B cell (primary cell): ENCODE measurements around the gene ABHD16A. TPM values are rescaled to one million over a fixed set of nuclear protein-coding genes. Genes with fewer than 3 reads are reported as not detected.

Experiments
- ATAC-seq: fragments of 200-7000 bp; cut with Tn5 transposase; one replicate; pipeline ENCODE4 v1.10.0; 2021; ENCODE audit warnings: low read depth, mild to moderate bottlenecking, moderate number of reproducible peaks, moderate library complexity
- CTCF ChIA-PET: fragments of 350-600 bp; sonication (Branson Sonifier 250); formaldehyde crosslinking; loops from one replicate; lab custom pipeline; 2021; ENCODE audit warnings: antibody characterized with exemption, inconsistent platforms; lab: Charles Lee
- POLR2A ChIA-PET: fragments of 350-600 bp; sonication (Branson Sonifier 250); formaldehyde crosslinking; loops from one replicate; lab custom pipeline; 2021; ENCODE audit warnings: antibody characterized with exemption; lab: Charles Lee
- DNase-seq: peaks from one replicate; pipeline ENCODE4 v3.0.0; 2013
- H2AFZ ChIP-seq: 2 replicates; pipeline ENCODE4 v1.6.1; 2012; ENCODE audit warnings: mild to moderate bottlenecking, low read depth, low read length; ENCODE audit not compliant: insufficient read depth, poor library complexity, severe bottlenecking
- H3K27ac ChIP-seq, 2 donors: 1 replicate in 1 of 2; 2 replicates in 1 of 2; pipeline ENCODE4 v1.5.1; 2012 to 2013; ENCODE audit warnings: low read length in 2 of 2, mild to moderate bottlenecking in 2 of 2, moderate library complexity in 1 of 2
- H3K27me3 ChIP-seq, 4 experiments: fragments of 200-600 bp in 1 of 4; sonication (generic) in 1 of 4; replicated peaks in 1 of 4; 1 replicate in 2 of 4; 2 replicates in 2 of 4; pipeline versions ENCODE4 v1.6.1 to v1.7.0; 2013 to 2016; ENCODE audit warnings: low read length in 3 of 4, mild to moderate bottlenecking in 2 of 4, mixed read lengths in 1 of 4, moderate library complexity in 1 of 4; ENCODE audit not compliant: insufficient read depth in 4 of 4, control insufficient read depth in 3 of 4; ENCODE audit errors: control extremely low read depth in 1 of 4
- H3K36me3 ChIP-seq, 2 experiments: replicated peaks in 1 of 2; 1 replicate in 1 of 2; 2 replicates in 1 of 2; pipeline versions ENCODE4 v1.6.1 to v1.7.1; 2013; ENCODE audit warnings: low read length in 1 of 2; ENCODE audit not compliant: insufficient read depth in 2 of 2, control insufficient read depth in 1 of 2; ENCODE audit errors: control extremely low read depth in 1 of 2, extremely low read depth in 1 of 2
- H3K4me1 ChIP-seq, 2 donors: fragments of 200-600 bp in 1 of 2; sonication (generic) in 1 of 2; 1 replicate in 1 of 2; 2 replicates in 1 of 2; pipeline versions ENCODE4 v1.5.1 to v1.6.1; 2013 to 2017; ENCODE audit warnings: low read length in 2 of 2; ENCODE audit not compliant: control insufficient read depth in 2 of 2, insufficient read depth in 2 of 2
- H3K4me2 ChIP-seq: replicated peaks from 2 replicates; pipeline ENCODE3; 2012; ENCODE audit warnings: mild to moderate bottlenecking, low read depth, low read length; ENCODE audit not compliant: poor library complexity, severe bottlenecking
- H3K4me3 ChIP-seq, 5 experiments: fragments of 200-600 bp in 1 of 5; sonication (generic) in 1 of 5; 1 replicate in 3 of 5; 2 replicates in 2 of 5; pipeline versions ENCODE4 v1.5.1 to v1.7.0; 2011 to 2016; ENCODE audit warnings: low read length in 4 of 5, mild to moderate bottlenecking in 4 of 5, low read depth in 2 of 5, control low read depth in 1 of 5, moderate library complexity in 1 of 5; ENCODE audit not compliant: insufficient read depth in 1 of 5; ENCODE audit errors: control extremely low read depth in 1 of 5, extremely low read depth in 1 of 5
- H3K79me2 ChIP-seq: fragments of 200-600 bp; sonication (generic); one replicate; pipeline ENCODE4 v1.6.0; 2016; ENCODE audit warnings: low read length; ENCODE audit not compliant: control insufficient read depth, insufficient read depth
- H3K9ac ChIP-seq: fragments of 200-600 bp; sonication (generic); 2 replicates; pipeline ENCODE4 v1.6.1; 2017; ENCODE audit warnings: mild to moderate bottlenecking, low read length, moderate library complexity
- H3K9me3 ChIP-seq, 3 donors: one replicate each; pipeline versions ENCODE4 v1.6.1 to v1.7.1; 2013; ENCODE audit warnings: low read length in 2 of 3; ENCODE audit not compliant: control insufficient read depth in 2 of 3, insufficient read depth in 1 of 3; ENCODE audit errors: control extremely low read depth in 1 of 3
- H4K20me1 ChIP-seq: 2 replicates; pipeline ENCODE4 v1.6.0; 2012; ENCODE audit warnings: mild to moderate bottlenecking, low read length; ENCODE audit not compliant: insufficient read depth, control insufficient read depth, poor library complexity, severe bottlenecking
- H3K27ac Mint-ChIP-seq: one replicate; pipeline ENCODE4 v1.8.0; 2021; ENCODE audit warnings: mixed read lengths
- H3K27me3 Mint-ChIP-seq: one replicate; pipeline ENCODE4 v1.8.0; 2021; ENCODE audit warnings: mixed read lengths
- H3K4me1 Mint-ChIP-seq: one replicate; pipeline ENCODE4 v1.8.0; 2021; ENCODE audit warnings: mixed read lengths
- H3K4me3 Mint-ChIP-seq: one replicate; pipeline ENCODE4 v1.8.0; 2021; ENCODE audit warnings: mixed read lengths
- H3K9me3 Mint-ChIP-seq: one replicate; pipeline ENCODE4 v1.8.0; 2022; ENCODE audit warnings: mixed read lengths; ENCODE audit not compliant: insufficient read depth
- EZH2 ChIP-seq: IDR thresholded peaks from 2 replicates; pipeline ENCODE4 v1.6.1; 2012; ENCODE audit warnings: borderline replicate concordance, low read depth, mild to moderate bottlenecking, moderate library complexity, low read length; ENCODE audit not compliant: insufficient read depth, poor library complexity, severe bottlenecking
- WGBS: methylation state at CpG from one replicate; pipeline ENCODE4 v1.1.5; 2013; ENCODE audit warnings: missing lambda C conversion rate; ENCODE audit not compliant: insufficient coverage; 5-methylcytosine and 5-hydroxymethylcytosine counted together
- intact Hi-C: fragments of 100-400 bp; cut with micrococcal nuclease; formaldehyde crosslinking; loops from one replicate; pipeline ENCODE4 v1.10.0; 2022
- polyA plus RNA-seq: library from polyadenylated mRNA; depleted of rRNA; stranded (reverse); fragments of >200 nt; gene quantifications from 2 replicates; pipeline ENCODE4 v1.2.3, GENCODE V29; 2012
- total RNA-seq, 2 donors: library from RNA; stranded (reverse); fragments of 120-200 nt in 1 of 2; gene quantifications; 1 replicate in 1 of 2; 2 replicates in 1 of 2; pipeline versions ENCODE4 v1.2.3 to v1.2.4, GENCODE V29; 2013 to 2022
- TF ChIP-seq, protein P1 (sequence below): fragments of 200-600 bp; IDR thresholded peaks from one replicate; pipeline ENCODE4 v1.8.0; 2022; ENCODE audit warnings: antibody characterized with exemption, mild to moderate bottlenecking

The ABHD16A gene
- total and polyA plus RNA-seq, 2 donors (not counting 1 experiment from before 2014, with no cell fraction given): 78.3 to 97.5 TPM

DNA sequence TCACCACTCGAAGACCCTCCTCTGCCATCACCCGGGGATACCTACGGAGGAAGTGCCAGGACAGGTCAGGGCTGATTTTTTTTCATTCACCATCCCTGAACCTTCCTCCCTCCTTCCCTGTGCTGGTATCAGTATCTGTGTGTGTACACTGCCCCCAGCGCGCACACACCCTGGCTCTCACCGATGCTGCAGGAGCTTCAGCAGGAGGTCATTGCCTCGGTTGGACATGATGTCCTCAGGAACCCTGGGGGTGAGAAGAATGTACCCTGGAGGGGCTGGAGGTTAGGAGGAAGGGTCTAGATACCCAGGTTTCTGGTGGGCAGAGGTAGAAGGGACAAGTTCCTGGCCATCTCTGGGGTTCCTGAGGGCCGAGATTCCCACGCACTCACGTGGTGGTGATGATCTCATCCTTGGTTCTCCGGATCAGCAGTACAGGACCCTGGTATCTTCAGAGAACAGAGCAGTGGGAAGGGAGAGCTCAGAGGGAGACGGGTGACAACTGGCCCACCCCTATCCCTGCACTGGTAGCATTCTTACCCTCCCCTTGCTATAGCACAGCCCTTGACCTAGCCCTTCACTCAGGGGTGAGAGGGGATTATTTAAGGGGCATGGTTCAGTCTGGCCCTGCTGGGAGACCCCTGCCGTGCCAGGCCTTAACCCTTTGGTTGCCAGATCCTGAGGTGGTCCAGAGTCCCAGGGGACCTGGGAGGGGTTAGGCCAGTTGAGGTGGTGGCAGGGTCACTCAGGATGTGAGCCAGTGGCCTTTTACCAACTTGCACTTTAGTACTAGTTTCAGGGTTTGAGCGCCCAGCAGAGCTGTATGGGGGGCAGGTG, 15.0 kb downstream of the ABHD16A start:
- peaks cover 0 to 70% of the 10 kb centered on the region in 2 experiments for H3K36me3 ChIP-seq
- peaks cover 11 to 22% of the 10 kb centered on the region in 2 donors for H3K4me1 ChIP-seq
- no peak overlapping the region for H2AFZ ChIP-seq
- WGBS: 99% methylated on average over 9 of the region's 14 CpGs
- H3K9me3 ChIP-seq: no peaks in the 10 kb centered on the region
- no peak overlapping the region for H3K4me3 ChIP-seq
- H3K9me3 Mint-ChIP-seq: no peaks in the 10 kb centered on the region
- H3K4me2 ChIP-seq: no peak overlapping the region
- H3K27me3 ChIP-seq: no peaks in the 10 kb centered on the region
- CTCF ChIA-PET: no interaction called here
- H3K4me1 Mint-ChIP-seq: peaks cover 20% of the 10 kb centered on the region
- intact Hi-C loops: no loop called here
- no peak overlapping the region for H3K27ac ChIP-seq
- H3K9ac ChIP-seq: no peak overlapping the region
- H3K27ac Mint-ChIP-seq: no peak overlapping the region
- H4K20me1 ChIP-seq: no peaks in the 10 kb centered on the region
- H3K4me3 Mint-ChIP-seq: no peak overlapping the region
- ATAC-seq: no peak
- TF ChIP-seq EZH2: no peak
- TF ChIP-seq, protein P1, sequence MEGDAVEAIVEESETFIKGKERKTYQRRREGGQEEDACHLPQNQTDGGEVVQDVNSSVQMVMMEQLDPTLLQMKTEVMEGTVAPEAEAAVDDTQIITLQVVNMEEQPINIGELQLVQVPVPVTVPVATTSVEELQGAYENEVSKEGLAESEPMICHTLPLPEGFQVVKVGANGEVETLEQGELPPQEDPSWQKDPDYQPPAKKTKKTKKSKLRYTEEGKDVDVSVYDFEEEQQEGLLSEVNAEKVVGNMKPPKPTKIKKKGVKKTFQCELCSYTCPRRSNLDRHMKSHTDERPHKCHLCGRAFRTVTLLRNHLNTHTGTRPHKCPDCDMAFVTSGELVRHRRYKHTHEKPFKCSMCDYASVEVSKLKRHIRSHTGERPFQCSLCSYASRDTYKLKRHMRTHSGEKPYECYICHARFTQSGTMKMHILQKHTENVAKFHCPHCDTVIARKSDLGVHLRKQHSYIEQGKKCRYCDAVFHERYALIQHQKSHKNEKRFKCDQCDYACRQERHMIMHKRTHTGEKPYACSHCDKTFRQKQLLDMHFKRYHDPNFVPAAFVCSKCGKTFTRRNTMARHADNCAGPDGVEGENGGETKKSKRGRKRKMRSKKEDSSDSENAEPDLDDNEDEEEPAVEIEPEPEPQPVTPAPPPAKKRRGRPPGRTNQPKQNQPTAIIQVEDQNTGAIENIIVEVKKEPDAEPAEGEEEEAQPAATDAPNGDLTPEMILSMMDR: no peak
- H3K79me2 ChIP-seq: no peaks in the 10 kb centered on the region
- DNase-seq: no peak
- no peaks in the 10 kb centered on the region for H3K27me3 Mint-ChIP-seq
- POLR2A ChIA-PET: no interaction called here

DNA sequence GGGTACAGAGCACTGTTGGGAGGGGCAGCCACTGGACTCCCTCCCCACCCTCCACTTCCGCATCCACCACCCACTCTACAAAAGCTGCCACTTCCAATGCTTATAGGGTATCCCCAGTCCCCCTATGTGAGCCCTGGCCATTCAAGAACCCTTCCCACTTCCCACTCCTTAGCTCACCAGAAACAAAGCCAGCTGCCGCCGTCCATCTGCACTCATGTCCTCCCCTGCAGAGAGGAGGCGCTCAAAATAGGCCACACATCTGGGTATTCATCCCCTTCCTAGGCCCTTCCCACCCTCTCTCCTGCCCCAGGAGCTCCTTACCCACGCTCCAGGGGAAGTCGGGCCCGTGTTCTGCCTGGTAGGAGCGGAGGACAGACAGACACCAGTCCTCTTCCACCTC, 15.8 kb downstream of the ABHD16A start:
- WGBS: 97% methylated on average over 6 of the region's 8 CpGs
- H4K20me1 ChIP-seq: no peaks in the 10 kb centered on the region

More for the DNA sequence above, 15.8 kb downstream of the ABHD16A start:
- Mint-ChIP-seq H3K27me3 (no peaks in the 10 kb centered on the region), H3K9me3 (no peaks in the 10 kb centered on the region), H3K27ac (no peak overlapping the region), H3K4me3 (no peak overlapping the region), H3K4me1 (peaks cover 21% of the 10 kb centered on the region)
- Histone ChIP-seq H3K4me2 (no peak overlapping the region), H3K27ac (no peak overlapping the region), H3K4me1 (peaks cover 14 to 27% of the 10 kb centered on the region in 2 donors), H3K36me3 (peaks cover 0 to 63% of the 10 kb centered on the region in 2 experiments), H3K27me3 (no peaks in the 10 kb centered on the region), H3K9ac (no peak overlapping the region), H3K4me3 (no peak overlapping the region), H3K9me3 (no peaks in the 10 kb centered on the region), H3K79me2 (no peaks in the 10 kb centered on the region), H2AFZ (no peak overlapping the region)
- no peak for TF ChIP-seq EZH2
- TF ChIP-seq, protein P1: no peak
- POLR2A ChIA-PET: interaction anchor here (0.6 kb wide), 1 partner anchor 12 kb away, joined by 4 read pairs; no protein-coding TSS in a partner anchor
- intact Hi-C loops: no loop called here
- CTCF ChIA-PET: interaction anchor here (0.6 to 1.4 kb wide), 3 partner anchors 8 to 143 kb away, joined by 3 to 6 read pairs (median 4); no protein-coding TSS in a partner anchor
- DNase-seq (no peak), ATAC-seq (no peak)
